NCI-H2029 (cell line): ENCODE data around the gene SNX9.
"Not testable (repeated sequence)": the region's sequence is repeated elsewhere in the genome, so short reads cannot be mapped to it uniquely, and the experiment has no call there.

Experiments used
- DNase-seq: peaks from one replicate; lab custom pipeline; 2025; lab: John Stamatoyannopoulos, UW

The SNX9 gene

GRCh38 chr6:157887892-157888291, 64.8 kb downstream of the SNX9 start:
- no peak for DNase-seq

GRCh38 chr6:157891544-157892362, 68.7 kb downstream of the SNX9 start:
- DNase-seq, result no peak

- no peak for DNase-seq
Measured at GRCh38 chr6:157892363-157892877, 69.4 kb downstream of the SNX9 start.

GRCh38 chr6:157893238-157893637, 70.2 kb downstream of the SNX9 start:
- DNase-seq, result no peak

GRCh38 chr6:157895585-157895984, 72.5 kb downstream of the SNX9 start:
- no peak for DNase-seq

GRCh38 chr6:157896932-157897331, 73.9 kb downstream of the SNX9 start:
- DNase-seq, result no peak

GRCh38 chr6:157898169-157898568, 75.1 kb downstream of the SNX9 start:
- DNase-seq, result no peak

GRCh38 chr6:157898640-157899039, 75.6 kb downstream of the SNX9 start:
- no peak for DNase-seq

- not testable (repeated sequence) for DNase-seq
Measured at GRCh38 chr6:157900262-157900661, 77.2 kb downstream of the SNX9 start.

- not testable (repeated sequence) for DNase-seq
Measured at GRCh38 chr6:157900751-157901150, 77.7 kb downstream of the SNX9 start.

GRCh38 chr6:157904999-157905398, 82.0 kb downstream of the SNX9 start:
- no peak for DNase-seq

GRCh38 chr6:157905590-157906342, 82.7 kb downstream of the SNX9 start:
- DNase-seq, result no peak

GRCh38 chr6:157906537-157907061, 83.6 kb downstream of the SNX9 start:
- DNase-seq, result no peak

GRCh38 chr6:157907651-157908050, 84.6 kb downstream of the SNX9 start:
- no peak for DNase-seq

GRCh38 chr6:157908369-157909281, 85.6 kb downstream of the SNX9 start:
- DNase-seq, result no peak

GRCh38 chr6:157909282-157909664, 86.2 kb downstream of the SNX9 start:
- no peak for DNase-seq

- no peak for DNase-seq
Measured at GRCh38 chr6:157911278-157911677, 88.2 kb downstream of the SNX9 start.

- no peak for DNase-seq
Measured at GRCh38 chr6:157911786-157912185, 88.7 kb downstream of the SNX9 start.

- no peak for DNase-seq
Measured at GRCh38 chr6:157912326-157912725, 89.3 kb downstream of the SNX9 start.

GRCh38 chr6:157921685-157922367, 98.8 kb downstream of the SNX9 start:
- no peak for DNase-seq

- DNase-seq, result no peak
Measured at GRCh38 chr6:157925771-157926170, 102.7 kb downstream of the SNX9 start.
